H1 (cell line): ENCODE data around the gene DLL4.

Experiments used
- JUND ChIP-seq: IDR thresholded peaks from 2 replicates; pipeline ENCODE4 v1.6.1; 2011; ENCODE audit warnings: mild to moderate bottlenecking, improper control_type of control experiment, low read length
- SRF ChIP-seq: IDR thresholded peaks from 2 replicates; pipeline ENCODE4 v1.6.1; 2011; ENCODE audit warnings: mild to moderate bottlenecking, low read depth, low read length, moderate library complexity

- TF ChIP-seq SRF, result no peak
- no peak for TF ChIP-seq JUND
Measured at GRCh38 chr15:40981186-40981585, 52.0 kb downstream of the DLL4 start.
